Right lobe of liver (tissue), 4 donors: Measurements from ENCODE around the gene KDSR.
A peak's percentile ranks its signal among the peaks of the same experiment; 100 is the strongest.

Experiments used
- POLR2A ChIP-seq: fragments of 450-650 bp; IDR thresholded peaks from one replicate; pipeline ENCODE4 v1.6.1; 2017; ENCODE audit warnings: antibody characterized with exemption, mild to moderate bottlenecking
- TF ChIP-seq, protein P1 (sequence below), 4 donors: fragments of 200-600 bp in 3 of 4; fragments of 450-650 bp in 1 of 4; IDR thresholded peaks; one replicate each; pipeline versions ENCODE4 v1.5.1 to v1.8.0; 2016 to 2022; ENCODE audit warnings: antibody characterized with exemption in 4 of 4, mild to moderate bottlenecking in 2 of 4
- donor health status: DM: no; HTN: no; CAD: no.
- donor health status: DM: no; HTN: no; CAD: no.
- donor health status: DM: no; HTN: yes; CAD: no.

DNA sequence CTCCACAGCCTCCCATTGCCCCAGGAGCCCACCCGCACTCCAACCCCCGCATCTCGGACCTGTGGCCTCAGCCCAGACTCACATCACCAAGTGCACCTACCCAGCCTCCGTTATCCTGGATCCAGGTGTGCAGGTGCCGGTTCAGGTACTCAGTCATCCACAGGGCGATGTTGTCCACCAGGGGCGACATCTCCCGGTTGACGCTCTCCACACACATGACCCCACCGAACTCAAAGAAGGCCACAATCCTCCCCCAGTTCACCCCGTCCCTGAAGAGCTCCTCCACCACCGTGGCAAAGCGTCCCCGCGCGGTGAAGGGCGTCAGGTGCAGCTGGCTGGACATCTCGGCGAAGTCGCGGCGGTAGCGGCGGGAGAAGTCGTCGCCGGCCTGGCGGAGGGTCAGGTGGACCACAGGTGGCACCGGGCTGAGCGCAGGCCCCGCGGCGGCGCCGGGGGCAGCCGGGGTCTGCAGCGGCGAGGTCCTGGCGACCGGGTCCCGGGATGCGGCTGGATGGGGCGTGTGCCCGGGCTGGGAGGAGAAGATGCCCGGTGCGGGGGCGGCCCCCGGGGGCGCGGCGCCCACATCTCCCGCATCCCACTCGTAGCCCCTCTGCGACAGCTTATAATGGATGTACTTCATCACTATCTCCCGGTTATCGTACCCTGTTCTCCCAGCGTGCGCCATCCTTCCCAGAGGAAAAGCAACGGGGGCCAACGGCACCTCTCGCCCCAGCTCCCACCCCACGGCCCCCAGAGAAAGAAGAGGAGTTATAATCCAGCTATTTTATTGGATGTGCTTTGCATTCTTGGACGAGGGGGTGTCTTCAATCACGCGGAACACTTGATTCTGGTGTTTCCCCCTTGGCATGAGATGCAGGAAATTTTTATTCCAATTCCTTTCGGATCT, 48.8 kb downstream of the KDSR start:
- TF ChIP-seq, protein P1, sequence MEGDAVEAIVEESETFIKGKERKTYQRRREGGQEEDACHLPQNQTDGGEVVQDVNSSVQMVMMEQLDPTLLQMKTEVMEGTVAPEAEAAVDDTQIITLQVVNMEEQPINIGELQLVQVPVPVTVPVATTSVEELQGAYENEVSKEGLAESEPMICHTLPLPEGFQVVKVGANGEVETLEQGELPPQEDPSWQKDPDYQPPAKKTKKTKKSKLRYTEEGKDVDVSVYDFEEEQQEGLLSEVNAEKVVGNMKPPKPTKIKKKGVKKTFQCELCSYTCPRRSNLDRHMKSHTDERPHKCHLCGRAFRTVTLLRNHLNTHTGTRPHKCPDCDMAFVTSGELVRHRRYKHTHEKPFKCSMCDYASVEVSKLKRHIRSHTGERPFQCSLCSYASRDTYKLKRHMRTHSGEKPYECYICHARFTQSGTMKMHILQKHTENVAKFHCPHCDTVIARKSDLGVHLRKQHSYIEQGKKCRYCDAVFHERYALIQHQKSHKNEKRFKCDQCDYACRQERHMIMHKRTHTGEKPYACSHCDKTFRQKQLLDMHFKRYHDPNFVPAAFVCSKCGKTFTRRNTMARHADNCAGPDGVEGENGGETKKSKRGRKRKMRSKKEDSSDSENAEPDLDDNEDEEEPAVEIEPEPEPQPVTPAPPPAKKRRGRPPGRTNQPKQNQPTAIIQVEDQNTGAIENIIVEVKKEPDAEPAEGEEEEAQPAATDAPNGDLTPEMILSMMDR (IDR thresholded peaks at IDR 0.05) = peak; percentile 27 to 53 (median 42)
- TF ChIP-seq POLR2A = no peak
